ENCODE results near the gene HOXD10.

DNA sequence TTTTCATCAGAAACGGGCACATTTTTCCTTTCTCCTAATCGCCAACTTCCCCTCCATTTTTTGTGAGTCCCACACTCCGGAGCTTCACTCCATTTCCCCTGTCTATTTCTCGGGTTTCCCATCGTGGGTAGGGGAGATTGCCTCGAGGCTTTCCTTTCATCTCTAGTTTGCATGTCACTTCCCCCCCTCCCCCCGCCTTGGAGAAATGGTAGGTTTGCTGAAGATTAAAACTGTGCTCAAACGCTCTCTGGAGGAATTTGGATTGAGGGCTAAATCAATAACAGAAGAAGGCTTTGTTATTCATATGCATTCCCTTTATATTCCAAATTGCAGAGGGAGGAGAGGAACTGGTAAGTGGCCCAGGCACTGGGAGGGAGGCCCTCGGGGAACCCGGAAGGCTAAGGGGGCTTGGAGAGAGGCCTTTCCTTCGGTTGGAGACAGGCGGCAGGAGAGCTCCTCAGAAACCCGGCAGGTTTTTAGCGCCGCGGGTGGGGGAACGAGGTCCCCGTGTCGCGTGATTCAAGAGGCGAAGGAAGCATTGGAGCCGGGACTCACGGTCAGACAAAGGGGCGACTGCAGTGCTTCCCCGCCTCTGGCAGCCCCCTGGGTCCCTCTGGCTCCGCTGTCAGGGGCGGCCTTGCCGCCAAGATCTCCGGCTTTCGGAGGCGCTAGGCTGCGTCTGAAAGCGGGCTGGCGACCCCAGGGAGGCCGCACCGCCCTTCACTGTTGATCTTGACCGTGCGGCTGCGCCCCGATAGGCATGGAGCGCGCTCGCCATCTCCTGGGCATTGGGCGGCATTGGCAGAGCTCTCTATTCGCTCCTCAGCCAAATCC, 19.4 kb upstream of the HOXD10 start:
- TF ChIP-seq, protein P1, sequence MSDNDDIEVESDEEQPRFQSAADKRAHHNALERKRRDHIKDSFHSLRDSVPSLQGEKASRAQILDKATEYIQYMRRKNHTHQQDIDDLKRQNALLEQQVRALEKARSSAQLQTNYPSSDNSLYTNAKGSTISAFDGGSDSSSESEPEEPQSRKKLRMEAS (CRISPR knock-in tag; IDR thresholded peaks at IDR 0.05), result no peak; the same call in 1 of the 2 replicates
- TF ChIP-seq POLR2AphosphoS2 (IDR thresholded peaks at IDR 0.05; ENCODE audit: low read length) (no peak), ZFP36 (IDR thresholded peaks at IDR 0.05; ENCODE audit: low read depth, low read length, partially characterized antibody) (no peak)
